ENCODE results near the gene GLT6D1.

Gene GLT6D1

DNA sequence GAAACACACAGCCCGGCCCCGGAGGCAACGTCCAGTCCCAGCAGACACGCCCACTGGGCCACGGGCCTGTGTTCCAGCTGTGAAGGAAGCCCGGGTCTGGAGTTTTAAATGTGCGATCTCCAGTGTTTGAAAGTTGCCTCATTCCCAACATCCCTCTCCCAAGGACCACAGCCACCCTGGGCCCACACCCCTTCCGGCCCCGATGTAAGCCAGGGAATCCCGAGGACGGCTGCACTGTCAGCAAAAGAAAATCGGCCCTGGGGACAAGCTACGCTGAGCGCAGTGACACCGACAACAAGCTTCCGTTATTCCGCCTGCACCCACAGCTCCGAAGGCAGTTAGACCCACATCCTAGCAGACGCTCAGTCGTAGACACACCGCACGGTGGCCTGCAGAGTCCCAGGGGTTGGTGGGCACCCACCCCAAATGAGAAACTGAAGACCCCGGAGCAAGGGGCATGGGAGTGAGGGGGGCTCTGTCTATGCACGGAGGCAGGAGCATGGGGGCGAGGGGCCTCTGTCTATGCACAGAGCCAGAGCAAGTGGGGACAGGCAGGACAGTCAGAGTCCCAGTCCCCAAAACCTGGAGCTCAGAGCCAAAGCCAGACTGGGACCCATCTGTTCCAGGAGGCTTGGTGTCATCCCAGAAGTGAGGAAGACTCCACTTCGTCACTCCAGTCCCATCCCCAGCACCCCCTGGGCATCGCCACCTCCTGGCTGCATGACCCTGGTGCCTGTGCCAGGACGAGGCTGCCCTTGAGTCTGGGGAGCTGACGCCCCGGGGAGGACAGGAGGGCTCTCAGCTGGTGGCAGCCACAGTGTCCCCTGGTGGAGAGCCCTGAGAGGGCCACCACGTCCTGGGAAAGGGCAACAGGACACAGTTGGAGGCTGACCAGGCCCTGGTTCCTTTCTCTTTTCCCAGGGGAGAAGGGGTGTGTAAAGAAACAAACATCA is 23.4 kb downstream of the GLT6D1 start:
- Histone ChIP-seq H3K4me3 (ENCODE audit: low read length) (no peak overlapping the region), H3K27me3 (ENCODE audit: low read depth, low read length) (0 out of 2 replicates have a peak, but pooled peaks cover 5% of the 10 kb centered on the region), H3K79me2 (ENCODE audit: low read length) (no peaks in the 10 kb centered on the region), H3K4me2 (ENCODE audit: low read length) (no peak overlapping the region), H3K36me3 (replicated peaks; ENCODE audit: low read depth, low read length) (no peaks in the 10 kb centered on the region), H4K20me1 (ENCODE audit: insufficient read depth, low read length) (no peaks in the 10 kb centered on the region), H3K9me3 (ENCODE audit: insufficient read depth, low read length) (no peaks in the 10 kb centered on the region), H3K4me1 (ENCODE audit: low read length) (no peaks in the 10 kb centered on the region), H3K9ac (ENCODE audit: low read length) (no peak overlapping the region), H3K27ac (ENCODE audit: low read length) (no peak overlapping the region), H2AFZ (ENCODE audit: low read depth, low read length) (no peak overlapping the region)
- TF ChIP-seq, protein P1, sequence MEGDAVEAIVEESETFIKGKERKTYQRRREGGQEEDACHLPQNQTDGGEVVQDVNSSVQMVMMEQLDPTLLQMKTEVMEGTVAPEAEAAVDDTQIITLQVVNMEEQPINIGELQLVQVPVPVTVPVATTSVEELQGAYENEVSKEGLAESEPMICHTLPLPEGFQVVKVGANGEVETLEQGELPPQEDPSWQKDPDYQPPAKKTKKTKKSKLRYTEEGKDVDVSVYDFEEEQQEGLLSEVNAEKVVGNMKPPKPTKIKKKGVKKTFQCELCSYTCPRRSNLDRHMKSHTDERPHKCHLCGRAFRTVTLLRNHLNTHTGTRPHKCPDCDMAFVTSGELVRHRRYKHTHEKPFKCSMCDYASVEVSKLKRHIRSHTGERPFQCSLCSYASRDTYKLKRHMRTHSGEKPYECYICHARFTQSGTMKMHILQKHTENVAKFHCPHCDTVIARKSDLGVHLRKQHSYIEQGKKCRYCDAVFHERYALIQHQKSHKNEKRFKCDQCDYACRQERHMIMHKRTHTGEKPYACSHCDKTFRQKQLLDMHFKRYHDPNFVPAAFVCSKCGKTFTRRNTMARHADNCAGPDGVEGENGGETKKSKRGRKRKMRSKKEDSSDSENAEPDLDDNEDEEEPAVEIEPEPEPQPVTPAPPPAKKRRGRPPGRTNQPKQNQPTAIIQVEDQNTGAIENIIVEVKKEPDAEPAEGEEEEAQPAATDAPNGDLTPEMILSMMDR (IDR thresholded peaks at IDR 0.05; ENCODE audit: low read depth, low read length) = 0 out of 2 replicates have a peak, but pooled peaks have one; percentile 5
- TF ChIP-seq EZH2phosphoT487 (IDR thresholded peaks at IDR 0.05; ENCODE audit: low read depth) = no peak

DNA sequence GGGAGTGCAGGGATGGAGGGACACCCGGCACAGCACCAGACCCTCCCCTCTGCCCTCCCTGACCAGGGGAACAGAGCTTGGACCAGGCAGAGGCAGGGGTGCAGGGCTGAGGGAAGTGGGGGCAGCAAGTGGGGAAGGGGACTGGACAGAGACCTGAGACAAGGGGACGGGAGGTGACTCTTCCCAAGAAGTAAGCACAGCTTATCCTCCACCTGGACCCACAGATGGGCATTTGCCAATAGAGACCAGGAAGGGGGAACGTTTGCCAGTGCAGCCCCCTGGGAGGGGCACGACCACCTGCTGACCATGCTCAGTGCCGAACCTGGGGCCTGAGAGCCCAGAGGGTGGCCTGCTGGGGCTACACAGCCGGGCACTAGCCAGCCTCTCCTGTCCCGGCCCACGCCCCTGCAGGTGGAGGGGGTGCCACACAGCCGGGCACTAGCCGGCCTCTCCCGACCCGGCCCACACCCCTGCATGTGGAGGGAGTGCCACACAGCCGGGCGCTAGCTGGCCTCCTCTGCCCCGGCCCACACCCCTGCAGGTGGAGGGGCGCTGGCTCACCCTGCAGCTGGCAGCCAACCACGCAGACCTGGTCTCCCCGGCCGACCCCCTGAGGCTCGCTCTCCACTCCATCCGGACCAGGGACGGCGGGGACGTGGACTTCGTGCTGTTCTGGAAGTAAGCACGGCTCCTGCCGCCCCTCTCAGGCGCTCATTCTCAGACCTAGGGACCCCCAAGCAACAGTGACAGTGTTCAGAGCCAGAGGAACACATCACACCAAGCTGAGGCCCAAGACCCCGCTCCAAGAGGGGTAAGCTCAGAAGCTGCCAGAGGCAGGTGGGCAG is 24.3 kb downstream of the GLT6D1 start:
- H3K4me2 ChIP-seq (ENCODE audit: low read length) = no peak overlapping the region
- H2AFZ ChIP-seq (ENCODE audit: low read depth, low read length) = no peak overlapping the region
- no peaks in the 10 kb centered on the region for H3K36me3 ChIP-seq (replicated peaks; ENCODE audit: low read depth, low read length)
- H4K20me1 ChIP-seq (ENCODE audit: insufficient read depth, low read length) = no peaks in the 10 kb centered on the region
- H3K4me1 ChIP-seq (ENCODE audit: low read length) = no peaks in the 10 kb centered on the region
- H3K27ac ChIP-seq (ENCODE audit: low read length) = no peak overlapping the region
- no peak for TF ChIP-seq EZH2phosphoT487 (IDR thresholded peaks at IDR 0.05; ENCODE audit: low read depth)
- TF ChIP-seq, protein P1 (IDR thresholded peaks at IDR 0.05; ENCODE audit: low read depth, low read length) = no peak
- H3K79me2 ChIP-seq (ENCODE audit: low read length) = no peaks in the 10 kb centered on the region
- no peaks in the 10 kb centered on the region for H3K9me3 ChIP-seq (ENCODE audit: insufficient read depth, low read length)
- H3K27me3 ChIP-seq (ENCODE audit: low read depth, low read length) = no peaks in the 10 kb centered on the region
- no peak overlapping the region for H3K4me3 ChIP-seq (ENCODE audit: low read length)
- H3K9ac ChIP-seq (ENCODE audit: low read length) = no peak overlapping the region

DNA sequence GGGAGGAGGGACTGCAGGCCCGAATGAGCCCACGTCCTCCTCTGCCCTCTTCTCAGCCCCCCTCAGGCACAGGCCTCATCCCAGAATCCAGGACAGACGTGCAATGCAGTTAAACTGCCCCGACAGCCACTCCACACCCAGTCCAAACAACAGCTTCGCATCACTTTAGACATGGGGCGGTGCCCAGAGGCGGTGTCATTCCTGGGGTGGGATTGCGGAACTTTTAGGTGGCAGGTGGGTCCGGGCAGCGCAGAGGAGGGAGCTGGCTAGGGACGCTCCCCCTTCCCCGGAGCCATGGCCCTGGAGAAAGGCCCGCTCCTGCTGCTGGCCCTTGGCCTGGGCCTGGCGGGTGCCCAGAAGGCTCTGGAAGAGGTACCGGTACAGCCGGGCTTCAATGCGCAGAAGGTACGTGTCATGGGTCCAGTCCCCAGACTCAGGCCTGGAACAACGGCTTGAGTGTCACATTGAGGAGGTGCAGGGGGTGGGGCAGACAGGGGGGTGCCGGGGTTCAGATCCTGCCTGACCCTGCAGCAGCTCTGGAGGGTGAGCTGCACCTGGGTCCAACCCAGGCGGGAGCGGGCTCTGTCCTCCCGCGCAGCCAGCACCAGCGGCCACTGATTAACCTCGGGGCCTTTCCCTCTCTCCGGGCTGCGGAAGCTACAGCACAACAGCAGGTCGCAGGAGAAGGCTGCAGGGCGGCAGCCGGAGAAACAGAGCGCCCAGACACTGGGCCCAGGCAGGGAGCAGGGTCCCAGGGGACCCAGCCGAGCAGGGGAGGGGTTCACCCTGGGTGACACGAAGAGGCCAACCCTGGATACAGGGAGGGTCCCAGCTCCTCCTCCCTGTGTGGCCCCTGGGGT is 25.2 kb downstream of the GLT6D1 start:
- Histone ChIP-seq H3K79me2 (ENCODE audit: low read length) (no peaks in the 10 kb centered on the region), H2AFZ (ENCODE audit: low read depth, low read length) (no peak overlapping the region), H3K9ac (ENCODE audit: low read length) (no peak overlapping the region), H3K4me3 (ENCODE audit: low read length) (no peak overlapping the region), H4K20me1 (ENCODE audit: insufficient read depth, low read length) (no peaks in the 10 kb centered on the region), H3K4me1 (ENCODE audit: low read length) (no peaks in the 10 kb centered on the region), H3K9me3 (ENCODE audit: insufficient read depth, low read length) (no peaks in the 10 kb centered on the region), H3K27me3 (ENCODE audit: low read depth, low read length) (no peaks in the 10 kb centered on the region), H3K27ac (ENCODE audit: low read length) (no peak overlapping the region), H3K4me2 (ENCODE audit: low read length) (no peak overlapping the region), H3K36me3 (replicated peaks; ENCODE audit: low read depth, low read length) (no peaks in the 10 kb centered on the region)
- TF ChIP-seq, protein P1 (IDR thresholded peaks at IDR 0.05; ENCODE audit: low read depth, low read length) = no peak
- TF ChIP-seq EZH2phosphoT487 (IDR thresholded peaks at IDR 0.05; ENCODE audit: low read depth) = no peak

Measured in OCI-LY3 (cell line).